Thymus (tissue), 11 donors: Measurements from ENCODE around the gene TMEM184B. TPM values are rescaled to one million over a fixed set of nuclear protein-coding genes. Genes with fewer than 3 reads are reported as not detected.

Source experiments
- DNase-seq, 9 donors: peaks; one replicate each; pipeline ENCODE4 v3.0.0-alpha.2; 2013; ENCODE audit warnings: low spot score in 9 of 9, low read depth in 6 of 9, missing footprints in 1 of 9
- H3K27ac ChIP-seq, 2 donors: one replicate each; pipeline ENCODE4 v1.5.1; 2013; ENCODE audit warnings: control low read depth in 1 of 2, low read depth in 1 of 2, low read length in 1 of 2, mild to moderate bottlenecking in 1 of 2, moderate library complexity in 1 of 2
- H3K27me3 ChIP-seq, 2 donors: one replicate each; pipeline ENCODE4 v1.5.1; 2013; ENCODE audit warnings: low read length in 1 of 2; ENCODE audit not compliant: control insufficient read depth in 2 of 2, insufficient read depth in 1 of 2
- H3K36me3 ChIP-seq, 2 donors: one replicate each; pipeline ENCODE4 v1.5.1; 2013; ENCODE audit warnings: low read length in 1 of 2, mild to moderate bottlenecking in 1 of 2, moderate library complexity in 1 of 2; ENCODE audit not compliant: control insufficient read depth in 2 of 2, insufficient read depth in 2 of 2
- H3K4me1 ChIP-seq, 2 donors: one replicate each; pipeline ENCODE4 v1.5.1; 2013; ENCODE audit warnings: low read length in 2 of 2; ENCODE audit not compliant: control insufficient read depth in 2 of 2, insufficient read depth in 2 of 2
- H3K4me3 ChIP-seq, 2 donors: one replicate each; pipeline ENCODE4 v1.5.1; 2013; ENCODE audit warnings: low read length in 2 of 2, control low read depth in 1 of 2, mild to moderate bottlenecking in 1 of 2
- H3K9me3 ChIP-seq, 2 donors: one replicate each; pipeline ENCODE4 v1.5.1; 2013; ENCODE audit warnings: low read length in 1 of 2, mild to moderate bottlenecking in 1 of 2; ENCODE audit not compliant: control insufficient read depth in 2 of 2, insufficient read depth in 1 of 2
- WGBS: extraction: QIAGEN DNeasy Blood & Tissue Kit; methylation state at CpG from one replicate; pipeline ENCODE4 v1.1.7; 2013; 5-methylcytosine and 5-hydroxymethylcytosine counted together
- polyA plus RNA-seq: library from polyadenylated mRNA; stranded (reverse); fragments of 200-250 nt; gene quantifications from one replicate; pipeline ENCODE4 v1.2.3, GENCODE V29; 2013
- total RNA-seq: library from RNA; stranded (reverse); fragments of 120-200 nt; gene quantifications from one replicate; pipeline ENCODE4 v1.2.4, GENCODE V29; 2013
- donor health status: healthy.

Gene TMEM184B
- total and polyA plus RNA-seq, 2 donors: 2.7 to 11.2 TPM

DNA sequence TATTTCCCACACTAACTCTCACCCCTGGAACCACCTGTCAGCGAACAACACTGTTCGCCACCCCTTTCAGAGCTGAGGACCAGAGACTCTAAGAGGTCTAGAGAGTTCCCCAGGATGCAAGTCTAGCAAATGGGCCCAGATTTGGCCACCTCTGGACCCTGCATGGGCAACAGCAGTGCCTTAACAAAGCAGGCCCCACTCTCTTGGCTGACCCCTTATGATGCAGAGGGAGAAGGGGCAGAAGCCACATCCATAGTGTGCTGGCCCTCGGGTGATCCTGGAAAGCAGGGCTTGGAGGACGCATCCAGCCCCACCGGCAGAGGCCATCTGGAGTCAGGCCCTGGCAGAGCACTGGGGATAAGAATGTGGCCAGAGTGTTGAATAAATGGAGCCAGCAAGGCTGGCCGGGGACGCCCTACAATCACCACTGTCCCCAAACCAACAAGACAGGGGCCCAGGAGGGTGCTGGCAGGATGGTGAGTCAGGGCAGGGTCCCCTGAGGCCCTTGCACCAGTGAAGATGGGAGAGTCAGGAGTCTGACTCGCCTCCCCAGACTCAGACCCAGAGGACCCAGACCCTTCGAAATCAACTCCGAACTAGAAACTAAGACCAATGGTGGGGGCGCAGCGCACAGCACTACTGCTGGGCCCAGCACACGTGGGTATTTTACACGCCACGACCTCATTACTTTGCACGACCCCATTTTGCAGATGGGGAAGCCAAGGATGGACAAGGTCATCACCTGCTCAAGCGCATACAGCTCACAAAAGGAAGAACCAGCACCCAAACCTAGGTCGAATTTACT is 37.9 kb upstream of the TMEM184B start:
- WGBS: 91% methylated on average over 18 of the region's 18 CpGs
- Histone ChIP-seq H3K27ac (no peak overlapping the region), H3K9me3 (no peaks in the 10 kb centered on the region), H3K4me1 (peaks cover 11 to 35% of the 10 kb centered on the region in 2 donors), H3K4me3 (no peak overlapping the region), H3K27me3 (no peaks in the 10 kb centered on the region), H3K36me3 (peaks cover 44 to 48% of the 10 kb centered on the region in 2 donors)
- DNase-seq: no peak

DNA sequence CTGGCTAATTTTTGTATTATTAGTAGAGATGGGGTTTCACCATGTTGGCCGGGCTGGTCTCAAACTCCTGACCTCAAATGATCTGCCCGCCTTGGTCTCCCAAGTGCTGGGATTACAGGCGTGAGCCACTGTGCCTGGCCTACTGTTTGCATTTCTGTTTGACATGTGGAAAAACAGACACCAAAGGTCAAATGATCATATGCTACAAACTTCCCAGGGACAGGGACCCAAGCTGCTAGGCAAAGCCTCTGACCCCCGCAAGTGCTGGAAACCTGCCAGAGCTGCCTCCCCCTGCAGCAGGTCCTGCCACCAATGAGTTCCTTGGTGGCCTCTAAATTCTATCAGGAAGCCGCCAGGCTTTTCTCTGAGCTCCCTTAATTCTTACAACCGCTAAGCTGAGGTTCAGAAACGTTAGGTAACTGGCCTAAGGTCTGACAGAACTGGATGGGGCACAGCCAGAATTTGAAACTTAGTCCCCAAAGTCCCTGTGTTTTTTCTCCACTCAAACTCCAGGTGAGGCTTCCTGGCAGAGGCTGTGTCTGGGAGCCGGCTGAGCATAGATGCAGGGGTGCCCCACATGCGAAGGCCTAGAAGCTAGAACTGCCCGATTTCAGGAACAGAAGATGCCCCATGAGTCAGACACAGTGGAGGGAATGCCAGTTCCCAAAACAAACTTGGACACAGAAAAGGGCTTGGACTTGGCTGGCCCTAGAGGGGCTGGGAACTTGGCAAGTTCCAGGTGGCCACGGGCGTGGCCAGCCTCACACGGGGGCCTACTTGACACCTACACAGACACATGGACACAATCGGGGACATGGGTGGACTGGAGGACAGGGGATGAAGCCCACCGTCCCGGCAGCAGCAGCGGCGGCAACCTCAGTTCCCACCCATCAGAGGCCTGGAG is 37.1 kb upstream of the TMEM184B start:
- 94% methylated on average over 18 of the region's 18 CpGs for WGBS
- Histone ChIP-seq H3K36me3 (peaks cover 44 to 48% of the 10 kb centered on the region in 2 donors), H3K27ac (no peak overlapping the region), H3K9me3 (no peaks in the 10 kb centered on the region), H3K4me1 (peaks cover 2 to 29% of the 10 kb centered on the region in 2 donors), H3K4me3 (no peak overlapping the region), H3K27me3 (no peaks in the 10 kb centered on the region)
- DNase-seq: no peak

DNA sequence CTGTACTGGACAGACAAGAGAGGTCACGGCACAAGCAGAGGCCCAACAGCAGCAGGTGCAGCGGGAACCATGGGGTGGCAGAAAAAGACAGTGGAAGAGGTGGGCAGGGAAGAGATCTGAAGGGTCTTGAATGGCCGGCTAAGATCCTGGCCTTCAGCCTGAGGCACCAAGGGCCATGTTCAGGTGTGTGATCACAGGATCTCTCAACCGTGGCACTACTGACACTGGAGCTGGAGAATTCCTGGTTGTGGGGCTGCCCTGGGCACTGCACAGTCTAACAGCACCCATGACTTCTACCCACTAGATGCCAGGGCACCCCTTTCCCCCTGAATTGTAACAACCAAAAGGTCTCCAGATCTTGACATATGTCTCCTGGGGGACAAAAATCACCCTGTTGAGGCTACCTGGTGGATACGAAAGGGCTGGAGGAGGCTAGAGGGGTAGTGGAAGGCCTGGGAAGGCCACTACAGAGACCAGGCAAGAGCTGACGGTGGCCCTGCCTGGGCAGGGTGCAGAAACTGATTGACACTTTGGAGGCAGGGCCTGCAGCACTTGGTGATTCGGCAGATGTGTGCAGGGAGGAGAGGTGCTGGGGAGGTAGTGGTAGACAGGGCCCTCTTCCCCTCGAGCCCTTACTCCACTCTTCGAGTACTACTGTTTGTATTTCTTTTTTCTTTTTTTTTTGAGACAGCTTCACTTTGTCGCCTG is 36.1 kb upstream of the TMEM184B start:
- H3K27ac ChIP-seq: no peak overlapping the region
- 96% methylated on average over 10 of the region's 10 CpGs for WGBS
- H3K9me3 ChIP-seq: no peaks in the 10 kb centered on the region
- no peak overlapping the region for H3K4me3 ChIP-seq
- H3K27me3 ChIP-seq: no peaks in the 10 kb centered on the region
- peaks cover 0 to 32% of the 10 kb centered on the region in 2 donors for H3K4me1 ChIP-seq
- no peak for DNase-seq
- H3K36me3 ChIP-seq: peaks cover 49 to 52% of the 10 kb centered on the region in 2 donors

DNA sequence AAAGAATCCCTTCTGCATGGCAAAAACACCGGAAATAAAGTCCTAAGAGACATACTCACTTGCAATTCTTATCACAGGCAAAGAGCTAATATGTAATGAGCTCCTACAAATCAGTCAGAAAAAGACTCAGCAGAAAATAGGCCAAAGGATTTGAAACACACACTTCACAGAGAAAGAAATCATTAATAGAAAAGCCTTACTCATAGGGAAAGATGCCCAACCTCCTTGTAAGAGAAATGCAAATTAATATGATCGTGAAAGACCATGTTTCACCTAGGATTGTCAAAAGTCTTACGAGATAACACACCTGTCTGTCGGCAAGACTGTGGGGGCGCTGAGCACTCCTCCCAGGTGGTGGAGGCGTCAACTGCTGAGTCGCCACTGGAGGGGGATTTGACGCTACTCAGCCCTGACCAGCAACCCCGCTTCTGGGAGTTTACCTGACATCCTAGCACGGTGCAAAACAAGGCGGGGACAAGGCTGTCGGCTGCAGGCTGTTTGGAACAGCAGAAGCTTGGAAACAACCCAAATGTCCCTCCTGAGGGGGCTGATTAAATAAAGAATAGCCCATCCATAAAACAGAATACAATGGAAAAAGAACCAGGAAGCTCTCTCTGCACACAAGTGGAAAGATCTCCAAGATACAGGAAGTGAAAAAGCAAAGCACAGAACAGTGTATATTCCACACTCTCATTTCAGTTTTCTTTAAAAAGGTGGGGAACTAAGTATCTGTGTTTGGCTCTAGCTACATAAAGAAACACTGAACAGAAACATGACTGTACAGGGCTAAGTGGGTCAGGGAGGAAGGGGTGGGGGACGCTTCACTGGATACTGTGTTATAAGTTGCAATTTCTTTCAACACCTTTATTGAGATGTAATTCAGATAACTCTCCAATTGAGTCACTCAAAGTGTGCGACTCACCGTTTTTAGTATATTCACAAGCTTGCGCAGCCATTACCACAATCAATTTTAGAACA is 33.0 kb upstream of the TMEM184B start:
- WGBS: 69% methylated on average over 16 of the region's 16 CpGs

DNA sequence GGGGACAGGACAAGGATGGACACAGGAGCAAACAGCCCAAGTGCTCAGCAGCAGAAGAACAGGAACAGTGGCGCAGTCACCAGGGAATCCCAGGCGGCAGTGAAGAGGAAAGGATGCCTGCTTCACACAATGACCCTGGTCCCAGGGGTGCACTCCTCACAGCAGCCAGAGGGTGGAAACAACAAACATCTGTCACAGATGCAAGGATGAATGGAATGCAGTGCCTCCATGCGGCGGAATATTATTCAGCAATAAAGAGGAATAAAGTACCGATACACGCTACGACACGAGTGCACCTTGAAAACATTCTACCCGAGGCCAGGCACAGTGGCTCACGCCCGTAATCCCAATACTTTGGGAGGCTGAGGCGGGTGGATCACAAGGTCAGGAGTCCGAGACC is 31.7 kb upstream of the TMEM184B start:
- Histone ChIP-seq H3K4me3 (no peak overlapping the region), H3K27ac (peak overlapping the region in 1 of 2 donors; percentile 55), H3K4me1 (peaks cover 0 to 19% of the 10 kb centered on the region in 2 donors), H3K9me3 (no peaks in the 10 kb centered on the region), H3K27me3 (no peaks in the 10 kb centered on the region), H3K36me3 (peaks cover 51 to 56% of the 10 kb centered on the region in 2 donors)
- WGBS: 97% methylated on average over 13 of the region's 13 CpGs
- no peak for DNase-seq

More for the DNA sequence above, 33.0 kb upstream of the TMEM184B start:
- peaks cover 49 to 50% of the 10 kb centered on the region in 2 donors for H3K36me3 ChIP-seq
- H3K9me3 ChIP-seq: no peaks in the 10 kb centered on the region
- peak overlapping the region; percentile 44 to 69 for H3K27ac ChIP-seq
- no peak overlapping the region for H3K4me3 ChIP-seq
- peaks cover 0 to 19% of the 10 kb centered on the region in 2 donors for H3K4me1 ChIP-seq
- no peaks in the 10 kb centered on the region for H3K27me3 ChIP-seq
- peak in 1 of 9 donors; percentile 39 for DNase-seq

DNA sequence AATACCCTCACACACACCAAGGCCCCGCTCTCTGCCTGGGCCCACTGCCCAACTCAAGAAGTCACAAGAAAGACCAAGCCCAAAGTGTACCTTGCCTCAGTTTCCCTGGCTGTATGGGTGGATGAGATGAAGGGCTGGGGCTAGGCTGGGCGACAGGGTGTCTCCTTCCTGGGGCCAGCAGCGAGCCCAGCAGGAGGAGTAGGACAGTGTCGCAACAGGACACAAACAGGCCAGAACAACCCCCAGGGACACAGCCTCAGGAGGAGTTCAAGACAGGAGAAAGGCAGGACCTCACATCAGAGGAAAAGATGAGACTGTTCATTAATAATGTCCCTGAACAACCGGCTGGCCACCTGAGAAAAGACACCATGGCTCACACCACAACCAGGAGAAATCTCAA is 31.2 kb upstream of the TMEM184B start:
- Histone ChIP-seq H3K27me3 (no peaks in the 10 kb centered on the region), H3K36me3 (peaks cover 54 to 58% of the 10 kb centered on the region in 2 donors), H3K27ac (no peak overlapping the region), H3K4me1 (peaks cover 0 to 19% of the 10 kb centered on the region in 2 donors), H3K9me3 (no peaks in the 10 kb centered on the region), H3K4me3 (no peak overlapping the region)
- no peak for DNase-seq
- WGBS: 95% methylated on average over 5 of the region's 5 CpGs

DNA sequence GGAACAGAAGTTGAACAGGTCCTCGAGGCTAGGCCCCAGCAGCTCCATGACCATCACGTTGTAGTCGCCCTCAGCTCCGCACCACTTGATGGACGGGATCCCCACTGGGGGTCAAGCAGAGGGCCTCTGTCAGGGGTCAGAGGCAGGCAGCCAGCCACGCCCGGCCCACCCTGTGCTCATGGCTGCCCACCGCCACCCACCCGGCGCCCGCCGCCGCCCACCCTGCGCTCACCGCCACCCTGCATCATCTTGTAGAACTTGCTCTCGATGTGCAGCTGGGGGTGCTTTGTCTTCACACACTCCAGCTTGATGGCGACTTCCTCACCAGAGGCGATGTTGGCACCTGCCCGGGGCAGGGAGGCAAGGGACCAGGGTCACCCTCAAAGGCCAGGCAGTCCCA is 30.1 kb upstream of the TMEM184B start:
- DNase-seq: no peak
- H3K4me1 ChIP-seq: peaks cover 0 to 14% of the 10 kb centered on the region in 2 donors
- H3K9me3 ChIP-seq: no peaks in the 10 kb centered on the region
- no peak overlapping the region for H3K4me3 ChIP-seq
- no peaks in the 10 kb centered on the region for H3K27me3 ChIP-seq
- peaks cover 57 to 59% of the 10 kb centered on the region in 2 donors for H3K36me3 ChIP-seq
- no peak overlapping the region for H3K27ac ChIP-seq
- 99% methylated on average over 19 of the region's 19 CpGs for WGBS

DNA sequence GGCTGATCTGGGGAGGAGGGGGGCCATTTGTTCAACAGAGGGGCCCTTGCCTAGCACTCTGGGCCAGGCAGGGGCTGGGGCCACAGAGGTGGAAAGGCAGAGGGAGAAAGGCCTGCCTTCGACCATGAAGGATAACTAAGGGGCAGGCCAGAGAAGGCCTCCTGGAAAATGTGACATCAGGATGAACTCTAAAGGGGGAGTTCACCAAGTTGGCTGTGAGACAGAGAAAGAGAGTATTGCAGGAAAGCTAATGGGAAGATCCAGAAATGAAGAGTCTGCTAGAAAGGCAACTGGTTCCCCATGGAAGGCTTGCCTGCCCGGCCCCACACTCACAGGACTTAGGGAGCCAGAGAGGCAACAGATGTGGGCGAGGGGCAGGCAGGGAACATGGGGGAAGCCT is 28.1 kb upstream of the TMEM184B start:
- WGBS: 94% methylated on average over 3 of the region's 3 CpGs
- H3K36me3 ChIP-seq: peaks cover 75% of the 10 kb centered on the region in 2 donors
- no peak overlapping the region for H3K4me3 ChIP-seq
- H3K4me1 ChIP-seq: peaks cover 0 to 14% of the 10 kb centered on the region in 2 donors
- no peaks in the 10 kb centered on the region for H3K27me3 ChIP-seq
- no peak overlapping the region for H3K27ac ChIP-seq
- DNase-seq: no peak
- H3K9me3 ChIP-seq: no peaks in the 10 kb centered on the region
